GOT3 (cell line): Measurements from ENCODE around the gene PRUNE2.
A peak's percentile ranks its signal among the peaks of the same experiment; 100 is the strongest.
"Not testable (repeated sequence)": the region's sequence is repeated elsewhere in the genome, so short reads cannot be mapped to it uniquely, and the experiment has no call there.

Source experiments
- DNase-seq: peaks from one replicate; lab custom pipeline; 2025; ENCODE audit warnings: mixed read lengths; lab: John Stamatoyannopoulos, UW

The PRUNE2 gene

GRCh38 chr9:76873056-76873792 is 32.7 kb downstream of the PRUNE2 start:
- no peak for DNase-seq

- no peak for DNase-seq
Measured at GRCh38 chr9:76868897-76869296, 37.0 kb downstream of the PRUNE2 start.

GRCh38 chr9:76866689-76867088 is 39.2 kb downstream of the PRUNE2 start:
- no peak for DNase-seq

GRCh38 chr9:76863832-76864231 is 42.1 kb downstream of the PRUNE2 start:
- DNase-seq: no peak

- DNase-seq: no peak
Measured at GRCh38 chr9:76859860-76860259, 46.1 kb downstream of the PRUNE2 start.

GRCh38 chr9:76858248-76858647 is 47.7 kb downstream of the PRUNE2 start:
- DNase-seq: not testable (repeated sequence)

- DNase-seq: no peak
Measured at GRCh38 chr9:76856016-76856415, 49.9 kb downstream of the PRUNE2 start.

GRCh38 chr9:76855015-76855414 is 50.9 kb downstream of the PRUNE2 start:
- no peak for DNase-seq

- no peak for DNase-seq
Measured at GRCh38 chr9:76852026-76852425, 53.9 kb downstream of the PRUNE2 start.

GRCh38 chr9:76846297-76846696 is 59.6 kb downstream of the PRUNE2 start:
- DNase-seq: no peak

- DNase-seq: no peak
Measured at GRCh38 chr9:76845254-76845653, 60.7 kb downstream of the PRUNE2 start.

GRCh38 chr9:76835571-76836283 is 70.2 kb downstream of the PRUNE2 start:
- DNase-seq: no peak

- no peak for DNase-seq
Measured at GRCh38 chr9:76828447-76828846, 77.5 kb downstream of the PRUNE2 start.

GRCh38 chr9:76827296-76828080 is 78.4 kb downstream of the PRUNE2 start:
- DNase-seq: no peak

- no peak for DNase-seq
Measured at GRCh38 chr9:76820431-76820830, 85.5 kb downstream of the PRUNE2 start.

- DNase-seq: peak; percentile 40
Measured at GRCh38 chr9:76818271-76818670, 87.6 kb downstream of the PRUNE2 start.

GRCh38 chr9:76817489-76817888 is 88.4 kb downstream of the PRUNE2 start:
- no peak for DNase-seq

- no peak for DNase-seq
Measured at GRCh38 chr9:76812591-76812990, 93.3 kb downstream of the PRUNE2 start.

GRCh38 chr9:76810377-76810957 is 95.4 kb downstream of the PRUNE2 start:
- no peak for DNase-seq

GRCh38 chr9:76808636-76809035 is 97.3 kb downstream of the PRUNE2 start:
- no peak for DNase-seq

- no peak for DNase-seq
Measured at GRCh38 chr9:76803762-76804161, 102.2 kb downstream of the PRUNE2 start.

GRCh38 chr9:76803083-76803482 is 102.8 kb downstream of the PRUNE2 start:
- no peak for DNase-seq
